Adrenal gland (tissue), 5 donors: Measurements from ENCODE around the gene RSPH4A.

Experiments used
- CTCF ChIP-seq, 6 experiments: fragments of 450-650 bp in 4 of 6; fragments of 200-600 bp in 2 of 6; sonication (generic) in 1 of 6; IDR thresholded peaks; 1 replicate in 5 of 6; 2 replicates in 1 of 6; pipeline versions ENCODE4 v1.5.1 to v1.8.0; 2016 to 2021; ENCODE audit warnings: antibody characterized with exemption in 6 of 6, mild to moderate bottlenecking in 2 of 6, moderate library complexity in 1 of 6
- POLR2A ChIP-seq, 2 donors: fragments of 450-650 bp; IDR thresholded peaks; one replicate each; pipeline ENCODE4 v1.6.1; 2017; ENCODE audit warnings: antibody characterized with exemption in 2 of 2, mild to moderate bottlenecking in 2 of 2, moderate library complexity in 1 of 2
- donor health status: DM: no; HTN: no; CAD: no.

- TF ChIP-seq POLR2A (IDR thresholded peaks at IDR 0.05) = no peak
- no peak for TF ChIP-seq CTCF (IDR thresholded peaks at IDR 0.05)
These were observed 29.5 kb upstream of the RSPH4A start for GRCh38 chr6:116586738-116587137.
